Stimulated activated effector memory CD8-positive, alpha-beta T cell treated with anti-CD3 and anti-CD28 coated beads, Interleukin-12 subunit alpha, Interleukin-12 subunit beta, amount 100 ng/mL, for 72 hours (primary cell): ENCODE measurements around the gene CXCR1.
A peak's percentile ranks its signal among the peaks of the same experiment; 100 is the strongest.
"Not testable (repeated sequence)": the region's sequence is repeated elsewhere in the genome, so short reads cannot be mapped to it uniquely, and the experiment has no call there.

ENCODE experiments used
- ATAC-seq: fragments of 150-1000 bp; cut with Tn5 transposase; 2 replicates; pipeline ENCODE4 v1.10.0; 2021
- DNase-seq, 2 donors: peaks; one replicate each; pipeline ENCODE4 v3.0.0; 2021 to 2022; ENCODE audit warnings: low spot score in 2 of 2
- H3K27ac Mint-ChIP-seq: one replicate; pipeline ENCODE4 v1.8.0; 2022; ENCODE audit warnings: mild to moderate bottlenecking, mixed read lengths
- H3K36me3 Mint-ChIP-seq: one replicate; pipeline ENCODE4 v1.8.0; 2022; ENCODE audit warnings: mild to moderate bottlenecking, mixed read lengths
- H3K4me1 Mint-ChIP-seq: one replicate; pipeline ENCODE4 v1.8.0; 2022; ENCODE audit warnings: mixed read lengths
- H3K4me3 Mint-ChIP-seq: one replicate; pipeline ENCODE4 v1.8.0; 2022; ENCODE audit warnings: mild to moderate bottlenecking, mixed read lengths
- H3K9me3 Mint-ChIP-seq: one replicate; pipeline ENCODE4 v1.8.0; 2022; ENCODE audit warnings: mixed read lengths

Gene CXCR1

DNA sequence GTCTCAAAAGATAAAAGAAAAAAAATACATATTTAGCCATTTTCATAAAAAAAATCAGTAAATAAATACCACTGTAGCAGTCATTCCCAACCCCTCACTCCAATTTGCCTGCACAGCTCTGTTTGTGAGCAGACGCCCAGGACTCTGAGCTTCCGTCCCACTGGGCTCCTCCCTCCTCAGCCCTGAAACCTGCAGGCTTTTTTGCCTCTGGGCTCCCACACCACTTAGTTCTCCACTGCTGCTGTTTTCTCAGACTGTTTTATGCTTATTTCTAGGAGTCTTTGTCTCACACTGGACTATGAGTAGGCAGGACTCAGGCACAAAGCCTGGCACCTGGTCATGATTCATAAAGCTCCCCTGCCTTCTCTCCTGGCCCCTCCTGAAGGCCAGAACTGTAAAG, 6.1 kb upstream of the CXCR1 start:
- DNase-seq: no peak
- Mint-ChIP-seq H3K4me1 (peaks cover 15% of the 10 kb centered on the region), H3K4me3 (no peak overlapping the region), H3K9me3 (no peaks in the 10 kb centered on the region), H3K36me3 (no peaks in the 10 kb centered on the region), H3K27ac (no peak overlapping the region)
- no peak for ATAC-seq

- H3K9me3 Mint-ChIP-seq, H3K27ac Mint-ChIP-seq, H3K4me3 Mint-ChIP-seq, ATAC-seq, H3K36me3 Mint-ChIP-seq, DNase-seq: not testable (repeated sequence)
- H3K4me1 Mint-ChIP-seq: peaks cover 25% of the 10 kb centered on the region
Measured at GRCh38 chr2:218171744-218172143, 5.0 kb upstream of the CXCR1 start.

DNA sequence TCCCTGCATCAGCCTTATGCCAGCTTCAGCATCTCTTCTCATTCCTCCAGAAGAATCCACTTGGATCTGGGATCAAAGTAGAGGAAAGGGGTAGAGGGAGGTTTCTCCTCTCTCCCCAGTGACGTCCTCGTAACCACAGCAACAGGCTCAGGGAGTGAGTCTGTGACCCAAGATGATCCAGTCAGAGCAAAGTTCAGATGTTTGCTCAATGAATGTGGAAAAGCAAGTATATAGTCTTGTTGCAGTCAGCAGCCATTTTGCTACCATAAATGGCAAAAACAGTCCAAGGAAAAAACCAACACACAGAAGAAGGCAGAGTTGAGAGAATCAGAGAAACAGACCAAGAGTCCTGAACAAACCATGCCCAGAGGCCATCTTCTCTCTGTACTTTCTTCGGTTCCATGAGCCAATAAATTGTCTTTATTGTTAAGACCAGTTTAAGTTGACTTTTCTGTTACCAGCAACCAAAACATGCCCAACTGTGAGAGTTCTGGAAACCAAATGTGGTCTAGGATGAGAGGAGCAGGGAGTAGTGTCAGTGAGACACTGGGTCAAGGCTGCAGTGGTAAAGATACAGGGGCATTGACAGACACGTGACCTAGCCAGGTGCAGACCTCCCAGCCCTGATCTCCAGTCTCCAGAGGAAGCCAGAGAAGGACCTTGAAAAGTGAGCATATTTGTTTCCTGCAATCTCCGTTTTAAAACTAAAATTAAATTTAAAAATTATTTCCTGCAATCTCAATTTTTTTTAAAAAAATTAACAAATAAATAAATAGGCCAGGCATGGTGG, 3.2 kb upstream of the CXCR1 start:
- ATAC-seq: no peak
- DNase-seq: no peak
- Mint-ChIP-seq H3K27ac (no peak overlapping the region), H3K36me3 (no peaks in the 10 kb centered on the region), H3K4me1 (peaks cover 31% of the 10 kb centered on the region), H3K4me3 (no peak overlapping the region), H3K9me3 (no peaks in the 10 kb centered on the region)

- peak; percentile 72 for ATAC-seq
- H3K4me1 Mint-ChIP-seq: peaks cover 31% of the 10 kb centered on the region
- H3K9me3 Mint-ChIP-seq: no peaks in the 10 kb centered on the region
- no peaks in the 10 kb centered on the region for H3K36me3 Mint-ChIP-seq
- H3K4me3 Mint-ChIP-seq: no peak overlapping the region
- peak overlapping the region; percentile 50 for H3K27ac Mint-ChIP-seq
- DNase-seq: peak; percentile 57 to 85
Measured at GRCh38 chr2:218168635-218169462, 2.1 kb upstream of the CXCR1 start.

DNA sequence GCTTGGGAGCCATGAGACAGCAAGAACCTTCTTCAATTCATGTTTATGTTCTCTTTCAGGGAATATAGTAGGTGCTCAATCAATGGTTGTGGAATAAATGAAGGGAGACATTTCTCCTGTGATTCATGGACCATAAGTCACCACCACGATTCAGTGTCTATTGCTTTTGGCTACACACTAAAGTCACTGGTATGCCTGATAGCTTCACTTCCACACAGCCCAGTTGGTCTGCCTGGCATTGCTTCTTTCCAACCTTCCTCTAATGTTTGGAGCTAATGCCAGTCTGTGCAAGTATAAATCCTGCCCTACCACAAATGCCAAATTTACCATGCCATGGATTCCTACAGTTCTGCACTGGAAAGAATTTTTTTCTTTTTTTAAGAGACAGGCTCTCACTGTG, 1.3 kb upstream of the CXCR1 start:
- no peak for DNase-seq
- H3K4me3 Mint-ChIP-seq: no peak overlapping the region
- H3K27ac Mint-ChIP-seq: peak overlapping the region; percentile 50
- H3K9me3 Mint-ChIP-seq: no peaks in the 10 kb centered on the region
- ATAC-seq: no peak
- H3K36me3 Mint-ChIP-seq: no peaks in the 10 kb centered on the region
- H3K4me1 Mint-ChIP-seq: peaks cover 31% of the 10 kb centered on the region

DNA sequence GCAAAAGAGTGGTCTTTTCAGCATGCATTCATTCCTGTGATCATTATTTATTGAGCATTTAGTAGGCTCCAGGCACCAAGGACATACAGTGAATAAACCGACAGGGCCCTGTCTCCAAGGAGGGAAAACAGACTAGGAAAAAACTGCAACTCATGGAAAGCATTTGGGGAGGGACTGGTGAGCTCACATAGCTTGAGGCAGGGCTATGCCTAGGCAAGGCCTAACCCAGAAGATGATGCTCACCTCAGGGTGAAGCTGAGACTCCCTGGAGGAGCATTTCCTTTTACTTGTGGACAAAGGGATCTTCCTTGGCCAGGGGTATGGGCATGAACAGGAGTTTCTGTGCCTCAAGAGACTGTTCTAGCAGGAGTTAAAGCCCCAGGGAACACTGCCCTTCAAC, 3.9 kb downstream of the CXCR1 start:
- Mint-ChIP-seq H3K27ac (no peak overlapping the region), H3K4me1 (peaks cover 15% of the 10 kb centered on the region), H3K9me3 (no peaks in the 10 kb centered on the region), H3K36me3 (no peaks in the 10 kb centered on the region), H3K4me3 (no peak overlapping the region)
- DNase-seq (no peak), ATAC-seq (no peak)

DNA sequence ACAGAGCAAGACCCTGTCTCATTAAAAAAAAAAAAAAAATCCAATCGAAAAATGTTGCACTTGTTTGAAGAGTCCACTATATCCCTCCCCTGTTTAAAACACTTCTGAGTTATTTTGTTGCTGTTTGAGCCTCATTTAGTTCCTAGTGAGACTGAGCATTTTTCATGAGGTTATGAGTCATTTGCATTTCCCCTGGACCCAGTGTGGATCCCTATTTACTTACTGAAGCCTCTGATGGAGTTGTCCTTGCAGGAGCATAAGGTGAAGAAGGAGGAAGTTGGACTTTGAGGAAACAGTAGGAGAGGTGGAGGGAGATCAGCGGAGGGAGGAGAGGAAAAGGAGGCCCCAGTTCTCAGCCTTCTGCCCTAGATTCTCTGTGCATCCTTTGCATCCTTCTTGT, 5.1 kb downstream of the CXCR1 start:
- ATAC-seq: no peak
- Mint-ChIP-seq H3K36me3 (no peaks in the 10 kb centered on the region), H3K9me3 (no peaks in the 10 kb centered on the region), H3K4me3 (no peak overlapping the region), H3K27ac (no peak overlapping the region), H3K4me1 (peaks cover 5% of the 10 kb centered on the region)
- DNase-seq: no peak

GRCh38 chr2:218155953-218156479, 10.7 kb downstream of the CXCR1 start:
- H3K36me3 Mint-ChIP-seq: no peaks in the 10 kb centered on the region
- H3K27ac Mint-ChIP-seq: no peak overlapping the region
- ATAC-seq (no peak), DNase-seq (no peak)
- no peak overlapping the region for H3K4me3 Mint-ChIP-seq
- no peaks in the 10 kb centered on the region for H3K9me3 Mint-ChIP-seq
- H3K4me1 Mint-ChIP-seq: no peaks in the 10 kb centered on the region

DNA sequence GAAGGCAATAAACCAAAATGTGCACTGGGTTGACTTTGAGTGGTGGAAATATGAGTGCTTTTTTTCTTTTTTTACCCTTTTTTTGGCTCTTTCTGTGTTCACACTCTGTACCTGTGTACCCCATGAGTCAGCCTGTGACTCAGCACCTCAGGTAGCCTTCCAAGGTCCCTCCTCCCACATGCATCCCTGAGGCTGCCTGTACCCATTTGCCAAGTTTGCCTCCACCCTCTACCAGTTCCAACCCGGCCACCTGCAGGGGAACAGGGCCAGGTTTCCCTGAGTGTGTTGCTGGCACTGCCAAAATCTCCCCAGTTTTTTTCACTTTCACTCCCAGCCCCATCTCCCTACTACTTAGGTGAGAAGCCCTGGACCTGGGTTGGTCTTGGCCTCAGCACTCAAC, 14.0 kb downstream of the CXCR1 start:
- no peaks in the 10 kb centered on the region for H3K4me1 Mint-ChIP-seq
- ATAC-seq (no peak), DNase-seq (no peak)
- H3K36me3 Mint-ChIP-seq: no peaks in the 10 kb centered on the region
- H3K27ac Mint-ChIP-seq: no peak overlapping the region
- H3K9me3 Mint-ChIP-seq: no peaks in the 10 kb centered on the region
- no peak overlapping the region for H3K4me3 Mint-ChIP-seq

DNA sequence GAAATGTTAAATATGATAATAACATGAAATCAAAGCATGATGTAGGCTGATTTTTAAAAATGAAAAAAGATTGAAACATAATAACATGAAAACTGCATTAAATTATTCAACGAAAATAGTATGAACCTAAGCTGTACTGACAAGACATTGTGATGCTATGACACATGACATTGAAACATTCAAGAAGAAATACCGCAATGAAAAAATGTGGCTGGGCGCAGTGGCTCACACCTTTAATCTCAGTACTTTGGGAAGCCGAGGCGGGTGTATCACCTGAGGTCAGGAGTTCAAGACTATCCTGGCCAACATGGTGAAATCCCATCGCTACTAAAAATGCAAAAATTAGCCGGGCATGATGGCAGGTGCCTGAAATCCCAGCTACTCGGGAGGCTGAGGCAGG, 14.6 kb downstream of the CXCR1 start:
- no peaks in the 10 kb centered on the region for H3K9me3 Mint-ChIP-seq
- ATAC-seq (no peak), DNase-seq (no peak)
- H3K36me3 Mint-ChIP-seq: no peaks in the 10 kb centered on the region
- no peaks in the 10 kb centered on the region for H3K4me1 Mint-ChIP-seq
- H3K4me3 Mint-ChIP-seq: no peak overlapping the region
- H3K27ac Mint-ChIP-seq: no peak overlapping the region

- H3K27ac Mint-ChIP-seq: no peak overlapping the region
- H3K36me3 Mint-ChIP-seq: no peaks in the 10 kb centered on the region
- no peaks in the 10 kb centered on the region for H3K4me1 Mint-ChIP-seq
- no peak for ATAC-seq
- no peaks in the 10 kb centered on the region for H3K9me3 Mint-ChIP-seq
- no peak for DNase-seq
- no peak overlapping the region for H3K4me3 Mint-ChIP-seq
Measured at GRCh38 chr2:218149848-218150440, 16.8 kb downstream of the CXCR1 start.

GRCh38 chr2:218149098-218149497, 17.7 kb downstream of the CXCR1 start:
- ATAC-seq (no peak), DNase-seq (no peak)
- Mint-ChIP-seq H3K9me3 (no peaks in the 10 kb centered on the region), H3K4me1 (no peaks in the 10 kb centered on the region), H3K4me3 (no peak overlapping the region), H3K36me3 (no peaks in the 10 kb centered on the region), H3K27ac (no peak overlapping the region)

- H3K4me1 Mint-ChIP-seq: no peaks in the 10 kb centered on the region
- H3K36me3 Mint-ChIP-seq: no peaks in the 10 kb centered on the region
- DNase-seq (no peak), ATAC-seq (no peak)
- no peak overlapping the region for H3K4me3 Mint-ChIP-seq
- no peak overlapping the region for H3K27ac Mint-ChIP-seq
- H3K9me3 Mint-ChIP-seq: no peaks in the 10 kb centered on the region
Measured at GRCh38 chr2:218146056-218146455, 20.7 kb downstream of the CXCR1 start.

DNA sequence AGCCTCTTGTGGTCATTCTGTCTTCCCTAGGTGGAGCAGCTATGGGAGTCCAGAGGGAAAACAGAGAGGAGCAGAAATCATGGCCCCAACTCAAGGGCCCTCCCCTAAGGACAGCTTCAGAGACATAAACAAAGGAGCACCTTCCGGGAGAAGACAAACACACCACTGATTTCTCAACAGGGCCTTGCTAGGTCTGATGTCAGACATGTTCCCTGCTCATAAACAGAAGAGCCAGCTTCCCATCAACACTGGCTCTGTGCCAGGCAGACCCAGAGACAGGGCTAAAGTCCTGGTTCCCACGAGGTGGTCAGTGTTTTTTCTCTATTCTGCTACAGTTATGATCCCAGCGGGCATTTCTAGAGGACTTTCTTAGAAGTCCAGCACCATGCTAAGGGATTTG, 21.6 kb downstream of the CXCR1 start:
- DNase-seq (no peak), ATAC-seq (no peak)
- H3K4me3 Mint-ChIP-seq: no peak overlapping the region
- H3K4me1 Mint-ChIP-seq: no peaks in the 10 kb centered on the region
- H3K9me3 Mint-ChIP-seq: no peaks in the 10 kb centered on the region
- no peak overlapping the region for H3K27ac Mint-ChIP-seq
- no peaks in the 10 kb centered on the region for H3K36me3 Mint-ChIP-seq

DNA sequence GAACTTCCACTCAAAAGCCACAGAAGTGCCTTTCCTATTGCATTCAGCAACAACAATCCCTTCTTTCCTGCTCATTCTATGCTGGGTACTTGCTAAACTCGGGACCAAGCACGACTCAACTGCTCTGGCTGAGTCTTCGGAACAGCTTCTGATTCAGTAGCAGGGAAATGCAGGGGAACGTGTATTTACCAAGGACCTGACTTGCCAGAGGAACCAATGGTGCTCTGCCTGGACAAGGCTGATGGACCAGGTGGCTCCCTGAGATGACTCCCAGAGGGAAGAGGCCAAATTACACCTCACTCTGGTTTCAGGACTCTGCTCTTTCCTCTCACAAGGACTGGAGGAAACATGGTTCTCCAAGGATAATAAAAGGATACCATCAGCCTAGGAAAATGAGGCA, 28.7 kb downstream of the CXCR1 start:
- Mint-ChIP-seq H3K36me3 (no peaks in the 10 kb centered on the region), H3K9me3 (no peaks in the 10 kb centered on the region), H3K4me3 (no peak overlapping the region), H3K4me1 (no peaks in the 10 kb centered on the region), H3K27ac (no peak overlapping the region)
- no peak for ATAC-seq
- no peak for DNase-seq
